GM18868 (cell line): ENCODE data around the gene GPR108.

ENCODE experiments used
- ATAC-seq: cut with Tn5 transposase; IDR thresholded peaks from one replicate; pipeline ENCODE4 v1.9.1; 2021; ENCODE audit warnings: mild to moderate bottlenecking, moderate library complexity; ENCODE audit not compliant: unreplicated experiment

The GPR108 gene

GRCh38 chr19:6708346-6708745 lies 29.0 kb downstream of the GPR108 start:
- ATAC-seq = no peak

- no peak for ATAC-seq
Observed at GRCh38 chr19:6707658-6708018, 29.7 kb downstream of the GPR108 start.

GRCh38 chr19:6707011-6707657 lies 30.2 kb downstream of the GPR108 start:
- ATAC-seq = no peak

- ATAC-seq = no peak
Observed at GRCh38 chr19:6706633-6706958, 30.8 kb downstream of the GPR108 start.

- ATAC-seq = no peak
Observed at GRCh38 chr19:6705931-6706632, 31.3 kb downstream of the GPR108 start.

- no peak for ATAC-seq
Observed at GRCh38 chr19:6700586-6701316, 36.6 kb downstream of the GPR108 start.

- ATAC-seq = no peak
Observed at GRCh38 chr19:6699935-6700334, 37.4 kb downstream of the GPR108 start.

GRCh38 chr19:6697291-6697690 lies 40.1 kb downstream of the GPR108 start:
- no peak for ATAC-seq

GRCh38 chr19:6696239-6696820 lies 41.0 kb downstream of the GPR108 start:
- no peak for ATAC-seq

- no peak for ATAC-seq
Observed at GRCh38 chr19:6694147-6694815, 43.1 kb downstream of the GPR108 start.

- ATAC-seq = no peak
Observed at GRCh38 chr19:6693681-6694080, 43.7 kb downstream of the GPR108 start.

GRCh38 chr19:6693056-6693471 lies 44.3 kb downstream of the GPR108 start:
- ATAC-seq = no peak

- no peak for ATAC-seq
Observed at GRCh38 chr19:6692027-6692426, 45.4 kb downstream of the GPR108 start.

- no peak for ATAC-seq
Observed at GRCh38 chr19:6691342-6691741, 46.0 kb downstream of the GPR108 start.

GRCh38 chr19:6690160-6690885 lies 47.1 kb downstream of the GPR108 start:
- no peak for ATAC-seq

GRCh38 chr19:6687114-6687513 lies 50.3 kb downstream of the GPR108 start:
- no peak for ATAC-seq

- ATAC-seq = no peak
Observed at GRCh38 chr19:6686628-6686975, 50.8 kb downstream of the GPR108 start.

GRCh38 chr19:6685962-6686627 lies 51.3 kb downstream of the GPR108 start:
- ATAC-seq = no peak

GRCh38 chr19:6685482-6685881 lies 51.9 kb downstream of the GPR108 start:
- no peak for ATAC-seq

GRCh38 chr19:6683971-6684370 lies 53.4 kb downstream of the GPR108 start:
- ATAC-seq = no peak
